NB4 (cell line): ENCODE results near the gene LGMN.
A peak's percentile ranks its signal among the peaks of the same experiment; 100 is the strongest.

Source experiments
- DNase-seq: peaks from one replicate; pipeline ENCODE4 v3.0.0; 2010; ENCODE audit warnings: low read depth
- H3K4me3 ChIP-seq: one replicate; pipeline ENCODE4 v1.5.1; 2011; ENCODE audit warnings: mild to moderate bottlenecking, low read depth, low read length, moderate library complexity
- CTCF ChIP-seq: IDR thresholded peaks from one replicate; pipeline ENCODE4 v1.5.1; 2012; ENCODE audit warnings: low read depth, low read length
- MAX ChIP-seq: IDR thresholded peaks from 2 replicates; pipeline ENCODE4 v1.6.1; 2011; ENCODE audit warnings: low read depth, low read length
- MYC ChIP-seq: IDR thresholded peaks from 2 replicates; pipeline ENCODE4 v1.6.1; 2011; ENCODE audit warnings: low read depth, low read length
- POLR2A ChIP-seq: IDR thresholded peaks from 2 replicates; pipeline ENCODE4 v1.6.1; 2011; ENCODE audit warnings: mild to moderate bottlenecking; ENCODE audit not compliant: insufficient read length; ENCODE audit errors: extremely low read depth

Gene LGMN

DNA sequence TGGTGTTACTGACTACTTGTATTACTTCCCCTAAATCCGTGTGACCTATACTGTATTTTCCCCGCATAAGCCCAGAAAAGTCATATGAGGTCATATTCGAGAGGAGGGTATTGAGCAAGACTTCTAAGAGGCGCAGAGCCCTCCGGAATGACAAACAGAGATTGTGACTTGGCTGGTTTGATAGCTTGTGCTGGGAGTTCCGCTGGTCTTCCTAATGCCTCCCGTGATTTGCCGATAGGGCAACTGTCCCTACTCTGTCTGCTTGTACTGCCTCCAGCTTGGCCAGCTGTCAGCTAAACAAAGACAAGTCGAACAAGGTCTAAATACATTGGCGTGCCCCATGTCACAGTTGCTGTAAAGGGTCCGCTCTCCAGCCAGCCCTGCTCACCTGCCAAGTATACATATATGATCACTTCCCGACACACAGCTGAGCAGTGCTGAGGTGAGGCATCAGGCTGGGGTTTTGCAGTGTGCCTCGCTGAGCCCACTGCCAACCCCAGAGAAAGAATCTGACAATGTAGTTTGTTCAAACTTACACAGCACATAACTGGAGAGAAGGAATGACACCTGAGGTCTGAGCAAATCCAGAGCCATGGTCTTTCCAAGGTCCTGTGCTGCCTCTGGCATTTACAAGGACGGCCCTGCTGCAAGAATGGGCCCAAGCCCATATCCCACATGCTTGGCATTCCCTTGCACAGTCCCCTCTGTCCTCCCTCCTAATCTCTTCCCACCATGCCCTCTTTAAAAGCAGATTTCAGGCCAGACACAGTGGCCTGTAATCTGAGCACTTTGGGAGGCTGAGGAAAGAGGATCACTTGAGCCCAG is 23.7 kb downstream of the LGMN start:
- no peak for TF ChIP-seq POLR2A
- TF ChIP-seq CTCF, result no peak
- TF ChIP-seq MAX, result no peak
- no peak for TF ChIP-seq MYC

DNA sequence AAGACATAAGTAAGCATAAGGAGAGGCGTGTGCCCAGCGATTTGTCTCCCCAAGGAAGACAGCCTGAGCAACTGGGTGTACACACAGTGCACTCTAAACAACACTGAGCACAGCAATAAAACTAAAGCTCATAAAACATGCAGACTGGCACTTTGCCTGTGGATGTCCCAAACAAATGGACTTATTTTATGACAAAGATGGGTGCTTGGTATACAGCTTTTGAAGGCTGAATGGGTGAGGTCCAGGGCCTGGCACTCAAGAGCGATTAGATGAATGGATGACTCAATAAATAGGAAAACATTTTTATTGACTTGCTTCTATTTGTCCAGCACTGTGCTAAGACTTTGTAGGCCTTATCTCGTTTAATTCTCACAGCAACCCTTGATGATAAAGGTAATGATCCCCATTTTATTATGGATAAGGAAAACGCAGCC is 28.5 kb downstream of the LGMN start:
- no peak overlapping the region for H3K4me3 ChIP-seq
- no peak for DNase-seq
- no peak for TF ChIP-seq MYC
- TF ChIP-seq POLR2A, result no peak
- no peak for TF ChIP-seq MAX
- no peak for TF ChIP-seq CTCF

More for the DNA sequence above, 23.7 kb downstream of the LGMN start:
- no peak overlapping the region for H3K4me3 ChIP-seq
- DNase-seq, result peak; percentile 61

DNA sequence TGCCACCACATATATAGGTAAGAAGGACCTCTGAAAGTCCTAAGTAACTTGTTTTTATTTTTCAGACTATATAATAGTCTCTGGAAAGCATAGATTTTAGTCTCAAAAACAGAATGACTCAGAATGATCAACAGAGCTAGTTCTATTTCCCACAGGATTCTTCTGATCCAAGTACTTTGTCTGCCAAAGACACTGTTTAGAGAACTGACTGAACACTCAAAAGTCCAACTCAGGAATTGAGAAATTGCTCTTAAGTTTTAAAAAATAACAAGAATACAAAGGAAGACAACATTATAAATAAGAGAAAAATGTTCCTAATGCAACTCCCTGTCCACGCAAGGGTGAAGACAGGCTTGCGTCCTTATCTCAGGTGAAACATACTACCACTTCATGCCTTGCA is 29.0 kb downstream of the LGMN start:
- TF ChIP-seq CTCF, result no peak
- TF ChIP-seq MYC, result no peak
- no peak for TF ChIP-seq POLR2A
- H3K4me3 ChIP-seq, result no peak overlapping the region
- DNase-seq, result no peak

DNA sequence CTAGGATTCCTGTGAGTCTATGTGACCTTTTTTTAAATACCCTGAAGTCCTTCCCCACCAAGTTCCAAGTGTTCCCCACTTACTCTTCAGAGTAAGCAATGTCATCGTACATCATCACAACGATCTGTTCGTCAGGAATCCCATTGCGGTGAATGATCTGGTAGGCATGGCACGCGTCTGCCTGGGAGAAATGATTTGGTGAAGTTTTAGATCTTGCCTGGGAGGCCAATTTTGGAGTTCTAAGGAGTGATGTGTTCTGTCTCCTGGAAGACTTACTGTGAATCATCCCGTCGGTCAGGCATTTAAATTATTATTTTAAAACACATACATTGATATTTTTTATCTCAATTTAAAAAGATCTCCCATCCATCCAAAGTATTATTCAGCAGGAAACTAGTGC is 29.8 kb downstream of the LGMN start:
- DNase-seq, result no peak
- H3K4me3 ChIP-seq, result no peak overlapping the region
- TF ChIP-seq MYC, result no peak
- TF ChIP-seq POLR2A, result no peak
- no peak for TF ChIP-seq CTCF
- TF ChIP-seq MAX, result no peak

GRCh38 chr14:92717571-92718042 is 30.8 kb downstream of the LGMN start:
- no peak overlapping the region for H3K4me3 ChIP-seq
- DNase-seq, result no peak
- no peak for TF ChIP-seq MAX
- TF ChIP-seq CTCF, result no peak
- TF ChIP-seq POLR2A, result no peak
